H54 (cell line): ENCODE results near the gene PDSS2.

ENCODE experiments used
- DNase-seq: peaks from one replicate; pipeline ENCODE4 v3.0.0; 2011; ENCODE audit warnings: low spot score, mixed read lengths; ENCODE audit not compliant: insufficient read length
- FAIRE-seq: peaks from 3 replicates; lab custom pipeline; 2011; peaks lifted over from hg19 to GRCh38; lab: Jason Lieb, UNC
- POLR2A ChIP-seq: IDR thresholded peaks from 2 replicates; pipeline ENCODE4 v1.6.1; 2011; ENCODE audit warnings: low read depth, mild to moderate bottlenecking, low read length

The PDSS2 gene

DNA sequence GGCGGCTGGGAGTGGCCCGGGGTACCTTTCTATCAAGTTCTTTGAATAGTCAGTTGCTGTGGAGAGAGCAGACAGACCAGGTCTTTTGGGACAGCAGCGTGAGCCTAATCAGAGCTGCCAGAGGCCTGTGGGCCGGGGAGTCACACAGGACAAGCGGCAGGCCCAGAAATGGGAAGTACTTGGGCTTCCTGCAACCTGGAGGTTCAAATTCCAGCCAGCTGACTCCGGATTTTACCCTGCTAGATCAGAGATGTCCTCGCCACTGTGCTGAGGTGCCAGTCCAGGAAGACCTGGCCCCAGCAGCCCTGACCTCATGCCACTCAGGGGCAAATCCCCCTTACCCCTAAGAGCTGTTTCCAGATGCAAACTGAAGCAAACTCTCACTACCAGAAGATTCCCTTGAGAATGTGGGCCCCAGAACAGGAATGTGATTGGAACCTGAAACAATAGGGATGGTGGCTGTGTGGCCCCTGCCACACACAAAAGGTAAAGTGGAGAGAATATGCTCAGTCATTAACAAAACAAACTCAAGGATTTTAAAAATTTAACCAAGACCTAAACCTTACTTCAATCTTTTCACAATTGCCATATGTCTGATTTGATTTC, 353.8 kb downstream of the PDSS2 start:
- no peak for FAIRE-seq
- no peak for TF ChIP-seq POLR2A
- DNase-seq: no peak

- DNase-seq (no peak), FAIRE-seq (no peak)
These were observed 356.3 kb downstream of the PDSS2 start for GRCh38 chr6:107103082-107103481.

More at GRCh38 chr6:107103082-107103481, 356.3 kb downstream of the PDSS2 start:
- no peak for TF ChIP-seq POLR2A
